ENCODE data around the gene PYCR2. TPM values are rescaled to one million over a fixed set of nuclear protein-coding genes. Genes with fewer than 3 reads are reported as not detected.

The PYCR2 gene
- total RNA-seq, 1 experiment from 2014 or later: 74.4 TPM

GRCh38 chr1:225914947-225915346 lies 9.1 kb downstream of the PYCR2 start:
- no TSS peak for BruUV-seq (replicated peaks)
- intact Hi-C loops (cut with micrococcal nuclease; ENCODE audit: unreplicated experiment): loop anchor here (10.0 kb wide), 1 partner anchor 60 kb away; no protein-coding TSS in a partner anchor
- H3K27ac ChIP-seq (ENCODE audit: low read length): no peak overlapping the region
- ATAC-seq: no peak
- POLR2A ChIA-PET: no interaction called here
- H3K4me1 ChIP-seq (ENCODE audit: control insufficient read depth, insufficient read depth, low read length): no peaks in the 10 kb centered on the region
- TF ChIP-seq TCF7L2 (IDR thresholded peaks at IDR 0.05; ENCODE audit: low read depth, low read length): no peak
- no peak for TF ChIP-seq SIN3A (IDR thresholded peaks at IDR 0.05; ENCODE audit: borderline replicate concordance, insufficient read depth, low read depth, low read length)
- TF ChIP-seq, protein P1, sequence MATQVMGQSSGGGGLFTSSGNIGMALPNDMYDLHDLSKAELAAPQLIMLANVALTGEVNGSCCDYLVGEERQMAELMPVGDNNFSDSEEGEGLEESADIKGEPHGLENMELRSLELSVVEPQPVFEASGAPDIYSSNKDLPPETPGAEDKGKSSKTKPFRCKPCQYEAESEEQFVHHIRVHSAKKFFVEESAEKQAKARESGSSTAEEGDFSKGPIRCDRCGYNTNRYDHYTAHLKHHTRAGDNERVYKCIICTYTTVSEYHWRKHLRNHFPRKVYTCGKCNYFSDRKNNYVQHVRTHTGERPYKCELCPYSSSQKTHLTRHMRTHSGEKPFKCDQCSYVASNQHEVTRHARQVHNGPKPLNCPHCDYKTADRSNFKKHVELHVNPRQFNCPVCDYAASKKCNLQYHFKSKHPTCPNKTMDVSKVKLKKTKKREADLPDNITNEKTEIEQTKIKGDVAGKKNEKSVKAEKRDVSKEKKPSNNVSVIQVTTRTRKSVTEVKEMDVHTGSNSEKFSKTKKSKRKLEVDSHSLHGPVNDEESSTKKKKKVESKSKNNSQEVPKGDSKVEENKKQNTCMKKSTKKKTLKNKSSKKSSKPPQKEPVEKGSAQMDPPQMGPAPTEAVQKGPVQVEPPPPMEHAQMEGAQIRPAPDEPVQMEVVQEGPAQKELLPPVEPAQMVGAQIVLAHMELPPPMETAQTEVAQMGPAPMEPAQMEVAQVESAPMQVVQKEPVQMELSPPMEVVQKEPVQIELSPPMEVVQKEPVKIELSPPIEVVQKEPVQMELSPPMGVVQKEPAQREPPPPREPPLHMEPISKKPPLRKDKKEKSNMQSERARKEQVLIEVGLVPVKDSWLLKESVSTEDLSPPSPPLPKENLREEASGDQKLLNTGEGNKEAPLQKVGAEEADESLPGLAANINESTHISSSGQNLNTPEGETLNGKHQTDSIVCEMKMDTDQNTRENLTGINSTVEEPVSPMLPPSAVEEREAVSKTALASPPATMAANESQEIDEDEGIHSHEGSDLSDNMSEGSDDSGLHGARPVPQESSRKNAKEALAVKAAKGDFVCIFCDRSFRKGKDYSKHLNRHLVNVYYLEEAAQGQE (IDR thresholded peaks at IDR 0.05; ENCODE audit: insufficient read depth in 1 of 2, low read depth in 2 of 2, low read length in 1 of 2): no peak
- TF ChIP-seq POLR2AphosphoS5 (IDR thresholded peaks at IDR 0.05; ENCODE audit: low read depth, low read length): no peak
- TF ChIP-seq, protein P2, sequence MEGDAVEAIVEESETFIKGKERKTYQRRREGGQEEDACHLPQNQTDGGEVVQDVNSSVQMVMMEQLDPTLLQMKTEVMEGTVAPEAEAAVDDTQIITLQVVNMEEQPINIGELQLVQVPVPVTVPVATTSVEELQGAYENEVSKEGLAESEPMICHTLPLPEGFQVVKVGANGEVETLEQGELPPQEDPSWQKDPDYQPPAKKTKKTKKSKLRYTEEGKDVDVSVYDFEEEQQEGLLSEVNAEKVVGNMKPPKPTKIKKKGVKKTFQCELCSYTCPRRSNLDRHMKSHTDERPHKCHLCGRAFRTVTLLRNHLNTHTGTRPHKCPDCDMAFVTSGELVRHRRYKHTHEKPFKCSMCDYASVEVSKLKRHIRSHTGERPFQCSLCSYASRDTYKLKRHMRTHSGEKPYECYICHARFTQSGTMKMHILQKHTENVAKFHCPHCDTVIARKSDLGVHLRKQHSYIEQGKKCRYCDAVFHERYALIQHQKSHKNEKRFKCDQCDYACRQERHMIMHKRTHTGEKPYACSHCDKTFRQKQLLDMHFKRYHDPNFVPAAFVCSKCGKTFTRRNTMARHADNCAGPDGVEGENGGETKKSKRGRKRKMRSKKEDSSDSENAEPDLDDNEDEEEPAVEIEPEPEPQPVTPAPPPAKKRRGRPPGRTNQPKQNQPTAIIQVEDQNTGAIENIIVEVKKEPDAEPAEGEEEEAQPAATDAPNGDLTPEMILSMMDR (IDR thresholded peaks at IDR 0.05): no peak
- H3K36me3 ChIP-seq (ENCODE audit: control insufficient read depth, insufficient read depth, low read length): no peaks in the 10 kb centered on the region
- CTCF ChIA-PET: no interaction called here
- no peaks in the 10 kb centered on the region for H3K27me3 ChIP-seq (ENCODE audit: control insufficient read depth, insufficient read depth, low read length)
- in situ Hi-C loops (cut with HindIII; ENCODE audit: low pct_unique_long_range_greater_than_20kb, low sequenced_read_pairs): no loop called here
- no peak overlapping the region for H3K4me3 ChIP-seq (ENCODE audit: low read depth in 2 of 2, low read length in 2 of 2)
- no peaks in the 10 kb centered on the region for H3K9me3 ChIP-seq (ENCODE audit: control insufficient read depth, insufficient read depth, low read depth, low read length)
- no peak for DNase-seq (ENCODE audit: low read depth, low spot score)

DNA sequence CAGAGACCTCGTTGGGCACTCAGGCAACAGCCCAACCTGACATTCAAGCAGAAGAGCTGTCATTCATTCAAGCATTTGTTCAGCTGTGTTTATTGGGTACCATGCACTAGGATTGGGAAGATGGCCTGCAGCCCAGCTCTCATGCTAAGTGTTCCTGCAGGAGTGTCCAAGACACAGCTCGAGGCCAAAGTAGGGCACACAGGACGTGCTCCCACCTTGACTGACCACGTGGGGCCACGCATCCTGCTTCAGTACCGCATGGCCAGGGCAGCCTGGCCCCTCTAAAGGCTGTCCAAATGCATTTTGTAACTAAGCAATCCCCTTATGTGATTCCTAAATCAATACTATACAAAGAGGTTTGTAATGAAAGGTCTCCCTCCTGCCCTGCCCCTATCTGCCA lies 9.7 kb downstream of the PYCR2 start:
- ChIA-PET POLR2A (interaction anchor here (1.2 kb wide), 1 partner anchor 9 kb away, joined by 5 read pairs; the partner anchor contains the start of gene PYCR2), CTCF (no interaction called here)
- intact Hi-C loops (cut with micrococcal nuclease; ENCODE audit: unreplicated experiment): loop anchor here (10.0 kb wide), 1 partner anchor 60 kb away; no protein-coding TSS in a partner anchor
- Histone ChIP-seq H3K27me3 (ENCODE audit: control insufficient read depth, insufficient read depth, low read length) (no peaks in the 10 kb centered on the region), H3K4me3 (ENCODE audit: low read depth in 2 of 2, low read length in 2 of 2) (no peak overlapping the region), H3K4me1 (ENCODE audit: control insufficient read depth, insufficient read depth, low read length) (no peaks in the 10 kb centered on the region), H3K9me3 (ENCODE audit: control insufficient read depth, insufficient read depth, low read depth, low read length) (no peaks in the 10 kb centered on the region), H3K27ac (ENCODE audit: low read length) (no peak overlapping the region), H3K36me3 (ENCODE audit: control insufficient read depth, insufficient read depth, low read length) (no peaks in the 10 kb centered on the region)
- TF ChIP-seq SIN3A (IDR thresholded peaks at IDR 0.05; ENCODE audit: borderline replicate concordance, insufficient read depth, low read depth, low read length): no peak
- no peak for TF ChIP-seq TCF7L2 (IDR thresholded peaks at IDR 0.05; ENCODE audit: low read depth, low read length)
- TF ChIP-seq, protein P1 (IDR thresholded peaks at IDR 0.05; ENCODE audit: insufficient read depth in 1 of 2, low read depth in 2 of 2, low read length in 1 of 2): no peak
- no peak for TF ChIP-seq POLR2AphosphoS5 (IDR thresholded peaks at IDR 0.05; ENCODE audit: low read depth, low read length)
- in situ Hi-C loops (cut with HindIII; ENCODE audit: low pct_unique_long_range_greater_than_20kb, low sequenced_read_pairs): no loop called here
- ATAC-seq (no peak), DNase-seq (ENCODE audit: low read depth, low spot score) (no peak)
- BruUV-seq (replicated peaks): no TSS peak

Measured in Panc1 (cell line).